Measurements from ENCODE around the gene TNFAIP2. TPM values are rescaled to one million over a fixed set of nuclear protein-coding genes. Genes with fewer than 3 reads are reported as not detected.

TNFAIP2 gene
- total RNA-seq, 1 donor from 2014 or later, result 41.3 TPM

Other genes starting within 250 kb of the TNFAIP2 start
- gene AMN, start 200.8 kb upstream of the TNFAIP2 start, total RNA-seq, result 4.4 TPM
- gene CDC42BPB, start 65.9 kb upstream of the TNFAIP2 start, total RNA-seq, result 61.6 TPM
- gene LBHD2, start 39.3 kb upstream of the TNFAIP2 start, total RNA-seq, result not detected
- gene EXOC3L4, start 28.7 kb upstream of the TNFAIP2 start, total RNA-seq, result 0.30 TPM
- gene EIF5, start 210.8 kb downstream of the TNFAIP2 start, total RNA-seq, result 110 TPM

Data from skin of body (tissue), 1 donor.